ENCODE results near the gene CFI.

CFI gene

GRCh38 chr4:109801895-109802319 lies at the start of gene CFI:
TSS of gene CFI (minus strand) at chr4:109801999. CDS start at chr4:109801971, 28 bp downstream.
- peak; percentile 56 for DNase-seq

- no peak for DNase-seq
Measured at GRCh38 chr4:109850601-109851000, 48.8 kb upstream of the CFI start.

- DNase-seq, result no peak
Measured at GRCh38 chr4:109848501-109848900, 46.7 kb upstream of the CFI start.

- no peak for DNase-seq
Measured at GRCh38 chr4:109847896-109848442, 46.2 kb upstream of the CFI start, which contains the start of gene LRIT3. TSS of gene LRIT3 (plus strand) at chr4:109848107. CDS start at chr4:109848202, 95 bp downstream.

GRCh38 chr4:109846395-109847098 lies 44.7 kb upstream of the CFI start:
- peak; percentile 35 for DNase-seq

GRCh38 chr4:109836985-109837384 lies 35.2 kb upstream of the CFI start:
- no peak for DNase-seq

GRCh38 chr4:109833756-109834155 lies 32.0 kb upstream of the CFI start:
- DNase-seq, result no peak

GRCh38 chr4:109827672-109828071 lies 25.9 kb upstream of the CFI start, which contains the start of gene RRH:
TSS of gene RRH (plus strand) at chr4:109827972. CDS start at chr4:109828028, 56 bp downstream.
- DNase-seq, result no peak

GRCh38 chr4:109826719-109827118 lies 24.9 kb upstream of the CFI start:
- DNase-seq, result no peak

- no peak for DNase-seq
Measured at GRCh38 chr4:109821185-109821584, 19.4 kb upstream of the CFI start.

- DNase-seq, result no peak
Measured at GRCh38 chr4:109820563-109820962, 18.8 kb upstream of the CFI start.

- DNase-seq, result no peak
Measured at GRCh38 chr4:109818268-109818667, 16.5 kb upstream of the CFI start.

GRCh38 chr4:109816894-109817293 lies 15.1 kb upstream of the CFI start:
- DNase-seq, result no peak

GRCh38 chr4:109816082-109816442 lies 14.3 kb upstream of the CFI start:
- DNase-seq, result no peak

GRCh38 chr4:109815151-109816081 lies 13.6 kb upstream of the CFI start, which contains the start of gene GAR1:
TSS of gene GAR1 (plus strand) at chr4:109815762. CDS start at chr4:109816165, 403 bp downstream.
- DNase-seq, result peak; percentile 91

- no peak for DNase-seq
Measured at GRCh38 chr4:109811707-109812106, 9.9 kb upstream of the CFI start.

- no peak for DNase-seq
Measured at GRCh38 chr4:109810552-109811387, 9.0 kb upstream of the CFI start.

GRCh38 chr4:109809655-109810054 lies 7.9 kb upstream of the CFI start:
- no peak for DNase-seq

- DNase-seq, result peak; percentile 38
Measured at GRCh38 chr4:109803924-109804571, 2.2 kb upstream of the CFI start.

GRCh38 chr4:109801099-109801789 lies 555 bp downstream of the CFI start:
- DNase-seq, result no peak

- no peak for DNase-seq
Measured at GRCh38 chr4:109798866-109799265, 2.9 kb downstream of the CFI start.
